IPS-18a (cell line): ENCODE results near the gene ELL2.
A peak's percentile ranks its signal among the peaks of the same experiment; 100 is the strongest.

Experiments used
- H3K27ac ChIP-seq: one replicate; pipeline ENCODE4 v1.5.1; 2013; ENCODE audit warnings: low read length
- H3K27me3 ChIP-seq: one replicate; pipeline ENCODE4 v1.6.1; 2013; ENCODE audit warnings: mild to moderate bottlenecking, low read length; ENCODE audit not compliant: control insufficient read depth, insufficient read depth
- H3K36me3 ChIP-seq: one replicate; pipeline ENCODE4 v1.6.1; 2013; ENCODE audit warnings: low read depth, low read length; ENCODE audit not compliant: control insufficient read depth
- H3K4me1 ChIP-seq: one replicate; pipeline ENCODE4 v1.6.1; 2013; ENCODE audit warnings: low read depth, low read length; ENCODE audit not compliant: control insufficient read depth
- H3K4me3 ChIP-seq: one replicate; pipeline ENCODE4 v1.5.1; 2013; ENCODE audit warnings: low read length
- H3K9ac ChIP-seq: one replicate; pipeline ENCODE4 v1.6.1; 2013; ENCODE audit warnings: mild to moderate bottlenecking, low read length, moderate library complexity
- H3K9me3 ChIP-seq: one replicate; pipeline ENCODE4 v1.6.1; 2013; ENCODE audit warnings: low read depth, low read length; ENCODE audit not compliant: control insufficient read depth

Gene ELL2

GRCh38 chr5:95960667-95961616 lies 709 bp downstream of the ELL2 start:
- no peak overlapping the region for H3K27ac ChIP-seq
- H3K27me3 ChIP-seq = peaks cover 17% of the 10 kb centered on the region
- H3K9me3 ChIP-seq = no peaks in the 10 kb centered on the region
- H3K4me3 ChIP-seq = peak overlapping the region; percentile 91
- H3K4me1 ChIP-seq = peaks cover 47% of the 10 kb centered on the region
- H3K36me3 ChIP-seq = no peaks in the 10 kb centered on the region
- H3K9ac ChIP-seq = peak overlapping the region; percentile 76

DNA sequence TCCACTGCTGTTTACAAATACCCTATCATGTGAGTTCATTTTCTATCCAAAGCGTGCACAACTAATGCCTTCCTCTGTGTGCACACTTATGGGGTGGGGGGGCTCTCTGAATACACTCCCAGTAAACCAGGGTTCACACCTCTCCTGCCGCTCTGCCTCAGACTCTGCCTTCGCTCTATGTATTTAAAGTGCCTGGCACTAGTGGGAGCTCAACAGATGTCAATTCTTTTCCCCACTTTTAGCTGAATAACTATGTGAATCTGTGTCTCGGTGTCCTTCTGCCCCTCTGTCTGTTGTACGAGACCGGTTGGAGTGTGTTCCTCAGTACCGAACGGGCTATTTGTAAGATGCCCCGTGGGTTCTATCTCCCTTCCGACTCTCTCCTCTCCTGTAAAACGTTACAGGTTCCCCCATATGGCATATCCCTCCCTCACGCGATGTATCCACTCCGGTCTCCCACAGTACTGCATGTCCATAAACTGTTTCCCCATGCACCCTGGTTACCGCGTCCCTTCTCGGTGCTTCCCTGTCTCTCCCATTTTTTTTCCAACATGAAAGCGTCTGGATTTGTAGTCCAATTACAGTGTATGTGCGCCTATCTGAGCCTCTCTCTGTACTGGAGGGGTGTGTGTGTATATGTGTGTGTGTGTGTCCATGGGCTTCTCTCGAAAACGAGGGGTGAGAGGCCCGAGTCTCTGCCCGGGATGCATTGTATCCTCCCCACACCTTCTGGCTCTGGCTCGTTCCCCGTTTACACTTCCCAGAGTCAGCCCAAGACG lies 1.6 kb downstream of the ELL2 start:
- H3K36me3 ChIP-seq = no peaks in the 10 kb centered on the region
- H3K27me3 ChIP-seq = peaks cover 17% of the 10 kb centered on the region
- peak overlapping the region; percentile 76 for H3K9ac ChIP-seq
- peak overlapping the region; percentile 91 for H3K4me3 ChIP-seq
- no peak overlapping the region for H3K27ac ChIP-seq
- no peaks in the 10 kb centered on the region for H3K9me3 ChIP-seq
- peaks cover 47% of the 10 kb centered on the region for H3K4me1 ChIP-seq

GRCh38 chr5:95959051-95959887 lies 2.4 kb downstream of the ELL2 start:
- Histone ChIP-seq H3K27me3 (peaks cover 17% of the 10 kb centered on the region), H3K4me1 (peaks cover 46% of the 10 kb centered on the region), H3K36me3 (no peaks in the 10 kb centered on the region), H3K27ac (no peak overlapping the region), H3K4me3 (peak overlapping the region; percentile 91), H3K9ac (no peak overlapping the region), H3K9me3 (no peaks in the 10 kb centered on the region)

DNA sequence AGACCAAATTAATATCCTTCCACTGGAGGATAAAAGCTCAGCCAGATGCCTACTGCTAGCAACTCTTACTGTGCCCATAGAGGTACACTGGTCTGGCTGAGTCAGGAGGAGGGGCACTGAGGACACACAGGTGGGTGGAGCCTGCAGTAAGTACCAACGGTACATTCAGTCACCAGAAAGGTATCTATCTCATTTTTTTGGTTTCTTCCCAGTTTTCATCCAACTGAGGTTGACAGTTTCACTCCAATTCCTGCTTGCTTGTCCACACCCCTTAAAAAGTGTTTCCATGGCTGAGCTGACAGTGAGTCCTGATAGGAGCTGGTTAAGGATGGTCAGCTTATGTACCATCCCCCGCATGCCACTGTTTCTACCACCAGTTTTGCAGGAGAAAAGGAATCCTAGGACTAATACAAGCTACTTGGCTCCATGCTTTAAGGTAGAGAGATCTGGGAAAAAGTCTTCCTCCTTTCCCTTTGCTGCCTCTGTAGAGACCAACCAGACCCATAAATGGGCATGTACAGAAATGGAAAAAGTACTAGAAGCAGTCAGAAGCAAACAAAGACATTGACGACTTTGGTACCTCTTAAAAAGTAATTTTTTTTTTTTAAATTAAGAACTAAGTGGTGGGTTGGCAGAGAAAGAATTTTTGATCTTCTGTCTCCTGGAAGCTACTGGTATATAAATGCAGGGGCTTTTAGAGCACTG lies 3.2 kb downstream of the ELL2 start:
- no peaks in the 10 kb centered on the region for H3K9me3 ChIP-seq
- H3K36me3 ChIP-seq = no peaks in the 10 kb centered on the region
- peaks cover 17% of the 10 kb centered on the region for H3K27me3 ChIP-seq
- no peak overlapping the region for H3K27ac ChIP-seq
- H3K4me1 ChIP-seq = peaks cover 40% of the 10 kb centered on the region
- no peak overlapping the region for H3K9ac ChIP-seq
- peak overlapping the region; percentile 91 for H3K4me3 ChIP-seq

DNA sequence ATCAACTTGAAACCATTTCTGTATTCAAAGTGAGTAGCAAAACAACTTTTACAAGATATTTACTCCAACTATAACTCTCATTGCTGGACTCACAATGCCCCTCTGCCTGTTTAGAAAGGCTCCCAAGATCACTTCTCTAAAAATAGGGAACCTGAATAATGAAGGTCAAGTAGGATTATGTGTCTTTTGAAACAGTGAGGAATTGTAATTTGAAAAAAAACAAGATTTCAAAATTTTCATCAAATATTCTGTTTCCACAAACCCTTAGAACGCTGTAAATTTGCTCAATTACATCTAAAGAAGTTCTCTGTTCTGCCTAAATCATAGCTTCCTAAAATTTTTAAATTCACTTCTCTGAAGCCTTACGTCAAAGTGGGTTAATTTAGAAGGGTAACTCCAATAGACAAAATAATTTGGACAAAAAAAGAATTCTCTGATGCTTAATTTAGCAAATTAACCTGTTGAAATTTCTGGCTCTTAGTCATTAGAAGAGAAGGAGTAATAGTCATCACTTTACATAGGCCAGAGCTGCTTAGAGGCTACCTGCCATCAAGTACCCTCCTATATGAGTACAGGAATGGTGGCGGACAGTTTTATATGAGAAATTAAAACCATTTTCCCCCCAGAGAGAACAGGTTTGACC lies 4.0 kb downstream of the ELL2 start:
- Histone ChIP-seq H3K4me3 (no peak overlapping the region), H3K9ac (no peak overlapping the region), H3K36me3 (no peaks in the 10 kb centered on the region), H3K9me3 (no peaks in the 10 kb centered on the region), H3K27me3 (peaks cover 17% of the 10 kb centered on the region), H3K27ac (no peak overlapping the region), H3K4me1 (peaks cover 33% of the 10 kb centered on the region)

GRCh38 chr5:95956900-95957293 lies 4.8 kb downstream of the ELL2 start:
- Histone ChIP-seq H3K36me3 (no peaks in the 10 kb centered on the region), H3K4me1 (peaks cover 28% of the 10 kb centered on the region), H3K27me3 (peaks cover 17% of the 10 kb centered on the region), H3K27ac (no peak overlapping the region), H3K4me3 (no peak overlapping the region), H3K9me3 (no peaks in the 10 kb centered on the region), H3K9ac (no peak overlapping the region)

DNA sequence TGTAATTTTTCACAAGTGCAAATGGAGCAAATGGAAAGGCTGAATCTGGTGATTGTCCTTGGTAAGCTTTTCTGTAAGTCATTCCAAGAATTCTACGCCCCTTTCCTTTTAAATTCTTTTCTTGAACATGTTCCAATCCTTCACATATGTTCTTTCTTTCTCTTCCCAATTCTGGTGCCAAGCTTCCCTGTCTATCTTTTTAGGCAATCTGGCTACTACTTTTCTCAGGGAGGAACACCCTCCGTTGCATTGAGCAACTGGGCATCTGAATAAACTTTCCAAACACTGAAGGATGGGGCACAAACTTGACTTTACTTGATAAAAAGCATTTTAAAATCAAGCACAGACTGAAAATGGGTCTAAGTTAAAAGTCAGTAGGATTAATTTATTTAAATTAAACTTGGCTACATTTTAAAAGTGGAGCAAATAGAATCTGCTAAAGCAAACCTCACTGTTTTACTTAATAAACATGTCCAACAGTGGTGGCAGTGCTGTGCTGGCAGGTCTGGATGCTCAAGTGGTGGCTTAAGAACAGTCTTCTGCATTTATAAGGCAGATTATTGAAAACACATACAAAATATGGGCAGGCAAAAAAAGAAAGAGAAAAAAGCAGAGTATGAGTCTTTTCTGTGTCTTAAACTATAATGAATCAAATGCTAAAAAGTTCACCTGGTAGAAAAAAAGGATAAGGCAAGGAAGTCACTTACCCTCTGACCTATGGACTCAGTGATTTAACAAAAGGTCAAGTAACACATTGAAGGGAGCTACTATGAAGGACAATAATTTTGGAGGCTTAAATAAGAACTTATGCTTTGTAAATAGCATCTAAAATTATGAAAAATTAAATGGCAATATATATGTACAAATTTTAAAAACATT lies 5.4 kb downstream of the ELL2 start:
- no peaks in the 10 kb centered on the region for H3K36me3 ChIP-seq
- peaks cover 28% of the 10 kb centered on the region for H3K4me1 ChIP-seq
- no peak overlapping the region for H3K4me3 ChIP-seq
- no peaks in the 10 kb centered on the region for H3K9me3 ChIP-seq
- H3K27ac ChIP-seq = no peak overlapping the region
- H3K27me3 ChIP-seq = peaks cover 17% of the 10 kb centered on the region
- no peak overlapping the region for H3K9ac ChIP-seq

DNA sequence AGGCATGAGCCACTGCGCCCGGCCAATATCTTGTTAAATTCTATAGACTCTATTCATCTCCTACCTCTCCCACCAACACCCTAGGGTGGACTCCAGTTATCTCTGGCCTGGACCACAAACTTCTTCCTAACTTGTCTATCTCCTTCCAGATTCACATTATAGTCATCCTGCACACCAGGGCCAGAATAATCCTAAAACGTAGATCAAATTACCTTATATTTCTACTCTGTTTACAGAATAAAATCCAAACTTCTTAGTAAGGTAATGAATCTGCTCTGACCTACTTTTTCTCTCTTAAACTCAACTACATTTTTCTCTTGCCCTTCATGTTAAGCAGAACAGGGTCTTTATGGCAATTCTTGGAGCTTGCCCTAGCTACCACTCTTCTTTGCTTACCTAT lies 6.9 kb downstream of the ELL2 start:
- Histone ChIP-seq H3K9me3 (no peaks in the 10 kb centered on the region), H3K27ac (no peak overlapping the region)

DNA sequence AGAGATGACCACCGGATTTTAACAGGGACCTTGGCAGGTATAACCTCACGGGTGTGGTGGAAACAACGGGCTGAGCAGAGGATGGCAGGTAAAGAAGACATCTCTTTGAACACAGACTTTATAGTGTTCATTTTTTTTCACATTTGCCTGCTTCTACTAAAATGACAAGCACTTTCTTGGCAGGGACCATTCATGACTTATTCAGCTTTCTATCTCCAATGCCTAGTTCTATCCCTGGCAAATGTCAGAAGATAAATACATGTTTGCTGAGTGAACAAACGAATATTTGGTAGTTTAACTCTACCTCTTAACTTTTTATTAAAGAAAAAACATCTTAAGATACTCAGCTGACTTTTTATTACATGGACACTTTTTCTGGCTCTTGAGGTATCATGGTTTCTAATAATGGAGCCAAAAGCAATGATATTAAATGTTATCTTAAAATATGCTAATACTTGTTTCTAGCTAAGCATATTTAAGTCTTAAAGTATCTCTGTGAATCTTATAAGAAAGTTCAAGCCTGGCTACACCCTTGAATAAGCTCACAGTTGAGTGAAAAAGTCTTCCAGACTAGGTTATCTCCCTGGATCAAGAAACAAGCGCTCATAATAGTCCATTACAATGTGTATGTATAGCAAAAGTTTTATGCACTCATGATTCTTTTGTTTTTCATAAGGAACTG lies 8.5 kb downstream of the ELL2 start:
- Histone ChIP-seq H3K27ac (no peak overlapping the region), H3K9me3 (no peaks in the 10 kb centered on the region), H3K4me3 (no peak overlapping the region), H3K4me1 (peaks cover 8% of the 10 kb centered on the region), H3K27me3 (no peaks in the 10 kb centered on the region), H3K36me3 (no peaks in the 10 kb centered on the region), H3K9ac (no peak overlapping the region)

More for the DNA sequence above, 6.9 kb downstream of the ELL2 start:
- H3K4me3 ChIP-seq = no peak overlapping the region
- no peaks in the 10 kb centered on the region for H3K36me3 ChIP-seq
- H3K4me1 ChIP-seq = peaks cover 21% of the 10 kb centered on the region
- H3K9ac ChIP-seq = no peak overlapping the region
- peaks cover 3% of the 10 kb centered on the region for H3K27me3 ChIP-seq
